GM19397 (cell line): Measurements from ENCODE around the gene SNRNP70.
A peak's percentile ranks its signal among the peaks of the same experiment; 100 is the strongest.
"Not testable (repeated sequence)": the region's sequence is repeated elsewhere in the genome, so short reads cannot be mapped to it uniquely, and the experiment has no call there.

ENCODE experiments used
- ATAC-seq: cut with Tn5 transposase; IDR thresholded peaks from one replicate; pipeline ENCODE4 v1.9.1; 2021; ENCODE audit warnings: mild to moderate bottlenecking, moderate library complexity; ENCODE audit not compliant: unreplicated experiment

Gene SNRNP70

GRCh38 chr19:49085020-49085867 is at the start of gene SNRNP70:
SNRNP70 (plus strand) TSS chr19:49085451; CDS start chr19:49086415, 964 bp downstream.
- ATAC-seq: peak; percentile 90

GRCh38 chr19:49036815-49037214 is 48.4 kb upstream of the SNRNP70 start, which contains the start of gene CGB1:
CGB1 (minus strand) TSS chr19:49036895; CDS start chr19:49036711, 184 bp downstream.
- ATAC-seq: not testable (repeated sequence)

DNA sequence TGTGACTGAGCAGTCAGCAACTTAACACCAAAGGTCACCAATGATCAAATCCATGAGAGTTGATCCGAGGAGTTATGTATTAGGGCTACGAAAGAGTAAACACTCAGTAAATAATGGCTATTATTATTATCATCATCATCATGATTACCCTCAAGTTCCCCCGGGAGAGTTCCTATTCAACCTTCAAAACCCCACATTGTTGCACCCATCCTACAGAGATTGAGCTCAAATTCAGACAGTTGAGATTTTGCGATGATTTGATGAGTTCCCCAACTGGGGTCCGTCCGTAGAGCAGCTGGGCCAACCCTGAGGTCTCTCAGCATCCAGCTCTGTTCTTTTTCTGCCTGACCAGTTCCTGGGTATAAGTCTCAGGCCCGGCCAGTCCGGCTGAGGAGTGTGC is 47.1 kb upstream of the SNRNP70 start:
- not testable (repeated sequence) for ATAC-seq

GRCh38 chr19:49038557-49039276 is 46.5 kb upstream of the SNRNP70 start:
- not testable (repeated sequence) for ATAC-seq

GRCh38 chr19:49039736-49040135 is 45.5 kb upstream of the SNRNP70 start:
- ATAC-seq: not testable (repeated sequence)

DNA sequence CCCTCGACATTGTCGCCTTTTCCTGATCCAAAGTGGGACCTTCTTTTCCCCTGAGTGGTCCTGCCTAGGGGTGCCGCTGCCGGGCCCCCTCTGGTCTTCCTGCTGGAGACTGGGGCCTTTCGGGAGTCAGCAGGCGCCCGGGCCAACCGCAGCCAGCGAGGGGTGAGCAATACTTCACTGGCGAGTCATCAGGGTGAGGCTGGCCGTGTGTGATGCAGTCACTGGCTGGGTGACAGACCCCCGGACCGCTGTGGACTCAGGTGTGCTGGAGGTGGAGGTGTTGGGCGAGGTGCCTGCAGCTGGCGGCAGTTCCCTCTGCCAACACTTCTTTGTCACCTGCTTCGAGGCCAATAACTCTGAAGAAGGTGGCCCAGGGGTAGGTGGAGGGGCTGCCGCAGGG is 43.1 kb upstream of the SNRNP70 start:
- no peak for ATAC-seq

GRCh38 chr19:49042666-49043065 is 42.6 kb upstream of the SNRNP70 start:
- ATAC-seq: not testable (repeated sequence)

DNA sequence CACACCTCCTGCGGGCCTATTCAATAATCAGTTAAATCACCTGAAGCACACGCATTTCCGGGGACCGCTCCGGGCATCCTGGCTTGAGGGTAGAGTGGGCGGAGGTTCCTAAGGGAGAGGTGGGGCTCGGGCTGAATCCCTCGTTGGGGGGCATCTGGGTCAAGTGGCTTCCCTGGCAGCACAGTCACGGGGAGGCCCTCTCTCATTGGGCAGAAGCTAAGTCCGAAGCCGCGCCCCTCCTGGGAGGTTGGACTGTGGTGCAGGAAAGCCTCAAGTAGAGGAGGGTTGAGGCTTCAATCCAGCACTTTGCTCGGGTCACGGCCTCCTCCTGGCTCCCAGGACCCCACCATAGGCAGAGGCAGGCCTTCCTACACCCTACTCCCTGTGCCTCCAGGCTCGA is 41.7 kb upstream of the SNRNP70 start, which contains the start of gene CGB5:
CGB5 (plus strand) TSS at position 301 of the 400 bp plus-strand sequence. CDS start 362 bp downstream, outside the sequence.
- not testable (repeated sequence) for ATAC-seq

- ATAC-seq: not testable (repeated sequence)
These were observed 36.2 kb upstream of the SNRNP70 start, which contains the start of gene CGB8 for GRCh38 chr19:49049011-49049410. CGB8 (minus strand) TSS chr19:49049111; CDS start chr19:49048739, 372 bp downstream.

GRCh38 chr19:49049834-49050233 is 35.4 kb upstream of the SNRNP70 start:
- not testable (repeated sequence) for ATAC-seq

GRCh38 chr19:49050376-49051033 is 34.7 kb upstream of the SNRNP70 start:
- ATAC-seq: not testable (repeated sequence)

DNA sequence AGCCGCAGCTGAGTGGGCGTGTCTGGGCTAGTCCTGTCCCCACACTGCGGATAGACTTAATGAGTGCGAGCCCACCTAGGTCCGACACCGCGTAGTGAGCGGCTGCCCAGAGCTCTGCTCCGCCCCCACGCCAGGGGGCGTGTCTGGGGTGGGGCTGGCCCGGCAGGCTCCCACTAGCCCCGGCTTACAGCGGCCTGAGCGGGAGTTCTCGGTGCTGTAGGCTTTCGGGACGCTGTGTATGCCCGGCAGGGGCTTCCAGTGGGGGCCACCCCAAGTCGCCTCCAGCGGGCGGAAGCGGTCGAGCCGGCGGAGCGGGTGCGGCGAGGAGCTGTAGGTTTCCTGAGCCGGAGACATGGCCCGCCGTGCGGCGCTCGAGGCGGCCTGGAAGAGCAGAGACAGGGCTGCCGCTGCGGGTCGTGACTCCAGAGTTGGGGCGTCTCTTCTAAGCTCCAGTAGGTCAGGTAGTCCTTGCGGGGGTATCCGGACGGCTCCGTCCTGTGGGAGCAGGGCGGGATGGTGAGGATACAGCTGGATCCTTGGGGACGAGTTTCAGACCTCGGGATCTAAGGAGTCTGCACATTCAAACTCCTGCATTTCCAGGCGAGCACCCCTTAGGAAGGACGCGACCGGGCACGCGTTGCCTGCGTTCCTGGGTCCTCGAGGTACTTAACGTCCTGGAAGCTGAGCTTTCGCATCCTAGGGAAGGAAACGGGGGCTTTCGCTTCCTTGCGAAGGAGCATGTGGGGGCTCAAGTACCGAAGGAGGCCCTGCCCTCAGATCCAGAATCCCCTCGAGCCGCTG is 28.9 kb upstream of the SNRNP70 start:
- no peak for ATAC-seq

DNA sequence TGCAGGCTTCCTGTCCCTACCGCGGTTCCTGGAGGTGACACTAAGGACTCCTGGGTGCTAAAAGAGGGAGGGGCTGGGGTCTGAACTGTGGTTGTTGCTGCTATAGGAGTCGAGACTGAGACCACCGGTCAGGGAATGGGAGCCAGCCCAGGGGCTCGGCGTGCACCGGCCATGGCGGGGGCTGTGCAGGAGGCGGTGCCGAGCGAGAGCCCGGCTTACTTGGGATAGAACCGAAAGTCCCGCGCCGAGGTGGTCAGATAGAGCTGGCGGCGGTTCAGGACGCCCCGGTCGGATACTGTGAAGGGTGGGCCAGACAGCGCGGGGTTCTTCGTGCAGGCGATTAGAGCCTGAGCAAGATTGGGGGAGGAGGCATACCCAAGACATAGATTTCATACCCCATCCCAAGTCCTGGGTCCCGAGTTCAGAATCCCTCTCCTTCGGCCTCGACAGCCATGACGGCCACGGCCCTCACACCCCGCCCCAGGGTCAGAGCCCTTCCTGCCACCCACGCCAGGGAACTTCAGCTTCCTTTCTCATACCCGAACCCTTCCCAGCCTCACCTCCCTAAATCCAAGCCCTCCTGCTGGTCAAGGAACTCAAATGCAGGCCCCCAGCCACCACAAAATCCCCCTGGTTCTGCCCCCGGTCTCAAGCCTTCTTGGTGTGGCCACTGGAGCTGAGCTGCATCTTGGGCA is 28.2 kb upstream of the SNRNP70 start:
- ATAC-seq: not testable (repeated sequence)

DNA sequence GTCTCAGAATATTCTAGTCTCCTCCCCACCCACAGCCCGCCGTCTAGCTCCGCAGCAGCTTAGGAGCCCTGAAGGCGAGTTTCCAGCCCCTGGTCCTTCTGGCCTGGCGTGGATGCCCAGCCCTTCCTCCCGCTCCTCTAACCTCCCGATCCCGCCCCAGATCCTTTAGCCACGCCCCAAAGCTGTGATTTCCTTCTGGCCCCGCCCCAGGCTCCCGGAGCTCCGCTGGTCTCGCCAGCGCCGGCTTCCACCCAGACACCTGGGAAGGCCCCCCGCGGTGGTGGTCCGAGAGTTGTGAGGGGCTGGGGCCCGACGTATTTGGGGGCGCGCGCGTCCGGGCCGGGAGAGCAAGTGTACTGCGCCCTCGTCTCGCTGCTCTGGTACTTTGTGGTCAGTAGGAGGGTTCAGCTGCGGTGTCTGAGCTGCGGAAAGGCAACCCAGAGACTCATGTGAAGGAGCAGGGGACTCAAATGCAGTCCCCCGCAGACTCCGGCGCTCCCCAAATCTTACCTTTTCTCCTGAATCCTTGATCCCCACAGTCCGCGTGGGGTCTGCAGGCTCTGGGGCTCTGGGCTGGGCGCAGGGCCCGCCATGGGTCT is 27.5 kb upstream of the SNRNP70 start, which contains the start of gene CGB7:
CGB7 (minus strand) TSS at position 114 of the 599 bp plus-strand sequence. CDS start 2,374 bp downstream, outside the sequence.
- ATAC-seq: no peak

- no peak for ATAC-seq
These were observed 26.7 kb upstream of the SNRNP70 start for GRCh38 chr19:49058562-49058961.

GRCh38 chr19:49059053-49059452 is 26.2 kb upstream of the SNRNP70 start:
- no peak for ATAC-seq

DNA sequence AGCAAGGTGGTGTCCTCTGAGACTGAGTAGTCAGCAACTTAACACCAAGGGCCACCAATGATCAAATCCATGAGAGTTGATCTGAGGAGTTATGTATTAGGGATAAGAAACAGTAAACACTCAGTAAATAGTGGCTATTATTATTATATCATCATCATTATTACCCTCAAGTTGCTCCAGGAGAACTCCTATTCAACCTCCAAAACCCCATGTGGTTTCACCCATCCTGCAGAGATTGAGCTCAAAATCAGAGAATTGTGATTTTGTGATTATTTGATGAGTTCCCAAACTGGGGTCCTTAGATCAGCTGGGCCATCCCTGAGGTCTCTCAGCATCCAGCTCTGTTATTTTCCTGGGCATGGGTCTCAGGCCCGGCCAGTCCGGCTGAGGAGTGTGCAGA is 24.3 kb upstream of the SNRNP70 start:
- no peak for ATAC-seq

DNA sequence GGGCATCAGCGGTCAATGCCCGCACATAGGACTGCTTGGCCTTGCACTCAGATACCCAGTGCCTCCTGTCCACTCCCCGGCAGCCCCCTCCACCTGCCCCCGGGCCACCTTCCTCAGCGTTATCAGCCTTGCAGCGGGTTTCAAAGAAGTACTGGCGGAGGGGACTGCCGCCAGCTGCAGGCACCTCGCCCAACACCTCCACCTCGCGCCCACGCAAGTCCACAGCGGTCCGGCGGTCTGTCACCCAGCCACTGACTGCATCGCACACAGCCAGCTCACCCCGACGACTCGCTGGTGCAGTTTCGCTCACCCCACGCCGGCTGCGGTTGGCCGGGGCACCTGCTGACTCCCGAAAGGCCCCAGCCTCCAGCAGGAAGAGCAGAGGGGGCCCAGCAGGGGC is 23.8 kb upstream of the SNRNP70 start:
- no peak for ATAC-seq

- ATAC-seq: no peak
These were observed 21.1 kb upstream of the SNRNP70 start for GRCh38 chr19:49064029-49064629.
